ENCODE data around the gene SLFN11.

SLFN11 gene

GRCh38 chr17:35361027-35361426 lies 12.4 kb downstream of the SLFN11 start:
- H4K20me1 ChIP-seq (ENCODE audit: insufficient read depth, low read length): no peaks in the 10 kb centered on the region
- H3K79me2 ChIP-seq (ENCODE audit: insufficient read depth, low read length): no peaks in the 10 kb centered on the region
- H3K9me3 ChIP-seq (ENCODE audit: low read length): no peaks in the 10 kb centered on the region
- no peaks in the 10 kb centered on the region for H3K4me1 ChIP-seq (ENCODE audit: insufficient read depth, low read length, severe bottlenecking)
- no peak overlapping the region for H3K4me3 ChIP-seq (ENCODE audit: low read depth, low read length, poor library complexity, severe bottlenecking)
- H3F3A ChIP-seq (ENCODE audit: insufficient read depth, low read length): no peaks in the 10 kb centered on the region
- H3K9ac ChIP-seq (ENCODE audit: low read length): no peak overlapping the region
- H3K27ac ChIP-seq (ENCODE audit: low read depth, low read length, poor library complexity, severe bottlenecking): no peak overlapping the region
- no peak overlapping the region for H2AFZ ChIP-seq (ENCODE audit: low read length)
- TF ChIP-seq, protein P1, sequence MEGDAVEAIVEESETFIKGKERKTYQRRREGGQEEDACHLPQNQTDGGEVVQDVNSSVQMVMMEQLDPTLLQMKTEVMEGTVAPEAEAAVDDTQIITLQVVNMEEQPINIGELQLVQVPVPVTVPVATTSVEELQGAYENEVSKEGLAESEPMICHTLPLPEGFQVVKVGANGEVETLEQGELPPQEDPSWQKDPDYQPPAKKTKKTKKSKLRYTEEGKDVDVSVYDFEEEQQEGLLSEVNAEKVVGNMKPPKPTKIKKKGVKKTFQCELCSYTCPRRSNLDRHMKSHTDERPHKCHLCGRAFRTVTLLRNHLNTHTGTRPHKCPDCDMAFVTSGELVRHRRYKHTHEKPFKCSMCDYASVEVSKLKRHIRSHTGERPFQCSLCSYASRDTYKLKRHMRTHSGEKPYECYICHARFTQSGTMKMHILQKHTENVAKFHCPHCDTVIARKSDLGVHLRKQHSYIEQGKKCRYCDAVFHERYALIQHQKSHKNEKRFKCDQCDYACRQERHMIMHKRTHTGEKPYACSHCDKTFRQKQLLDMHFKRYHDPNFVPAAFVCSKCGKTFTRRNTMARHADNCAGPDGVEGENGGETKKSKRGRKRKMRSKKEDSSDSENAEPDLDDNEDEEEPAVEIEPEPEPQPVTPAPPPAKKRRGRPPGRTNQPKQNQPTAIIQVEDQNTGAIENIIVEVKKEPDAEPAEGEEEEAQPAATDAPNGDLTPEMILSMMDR (IDR thresholded peaks at IDR 0.05; ENCODE audit: low read length): no peak
- TF ChIP-seq EZH2 (IDR thresholded peaks at IDR 0.05; ENCODE audit: borderline replicate concordance, low read length): no peak
- no peak overlapping the region for H3K4me2 ChIP-seq (ENCODE audit: low read length)
- no peaks in the 10 kb centered on the region for H3K36me3 ChIP-seq (ENCODE audit: insufficient read depth, low read length)
- no peaks in the 10 kb centered on the region for H3K27me3 ChIP-seq (ENCODE audit: insufficient read depth, low read length)
- no peaks in the 10 kb centered on the region for H3K9me2 ChIP-seq (ENCODE audit: low read depth, low read length)

GRCh38 chr17:35359398-35359797 lies 14.0 kb downstream of the SLFN11 start:
- H3K79me2 ChIP-seq (ENCODE audit: insufficient read depth, low read length): no peaks in the 10 kb centered on the region
- no peak overlapping the region for H3K4me3 ChIP-seq (ENCODE audit: low read depth, low read length, poor library complexity, severe bottlenecking)

DNA sequence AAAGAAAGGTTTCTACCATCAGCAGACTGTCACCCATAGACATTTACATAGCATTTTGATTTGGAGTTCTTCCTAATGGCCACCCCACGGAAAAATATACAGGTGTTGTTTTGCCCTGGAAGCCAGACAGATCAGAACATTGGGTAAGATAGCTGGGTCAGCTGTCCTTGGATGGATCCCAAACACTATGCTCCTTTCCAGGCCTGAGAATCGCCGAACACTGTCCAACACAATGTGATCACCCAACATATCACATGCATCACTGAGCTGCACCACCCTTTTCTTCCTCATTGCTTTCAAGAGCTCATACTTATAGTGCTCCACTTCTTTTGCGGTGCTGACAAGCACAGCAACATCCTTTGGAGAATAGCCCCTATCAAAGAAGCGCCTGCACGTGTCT lies 21.1 kb downstream of the SLFN11 start:
- no peaks in the 10 kb centered on the region for H3K36me3 ChIP-seq (ENCODE audit: insufficient read depth, low read length)

More at GRCh38 chr17:35359398-35359797, 14.0 kb downstream of the SLFN11 start:
- no peaks in the 10 kb centered on the region for H3K27me3 ChIP-seq (ENCODE audit: insufficient read depth, low read length)
- no peaks in the 10 kb centered on the region for H4K20me1 ChIP-seq (ENCODE audit: insufficient read depth, low read length)
- H3K9me3 ChIP-seq (ENCODE audit: low read length): no peaks in the 10 kb centered on the region
- H3K9ac ChIP-seq (ENCODE audit: low read length): no peak overlapping the region
- H3K4me1 ChIP-seq (ENCODE audit: insufficient read depth, low read length, severe bottlenecking): no peaks in the 10 kb centered on the region
- no peak overlapping the region for H2AFZ ChIP-seq (ENCODE audit: low read length)
- H3K27ac ChIP-seq (ENCODE audit: low read depth, low read length, poor library complexity, severe bottlenecking): no peak overlapping the region
- no peak overlapping the region for H3K4me2 ChIP-seq (ENCODE audit: low read length)
- H3F3A ChIP-seq (ENCODE audit: insufficient read depth, low read length): no peaks in the 10 kb centered on the region
- H3K9me2 ChIP-seq (ENCODE audit: low read depth, low read length): no peaks in the 10 kb centered on the region
- TF ChIP-seq, protein P1 (IDR thresholded peaks at IDR 0.05; ENCODE audit: low read length): no peak
- no peak for TF ChIP-seq EZH2 (IDR thresholded peaks at IDR 0.05; ENCODE audit: borderline replicate concordance, low read length)
- H3K36me3 ChIP-seq (ENCODE audit: insufficient read depth, low read length): no peaks in the 10 kb centered on the region

More for the DNA sequence above, 21.1 kb downstream of the SLFN11 start:
- Histone ChIP-seq H3K27ac (ENCODE audit: low read depth, low read length, poor library complexity, severe bottlenecking) (no peak overlapping the region), H4K20me1 (ENCODE audit: insufficient read depth, low read length) (no peaks in the 10 kb centered on the region), H3K9me3 (ENCODE audit: low read length) (no peaks in the 10 kb centered on the region), H3F3A (ENCODE audit: insufficient read depth, low read length) (no peaks in the 10 kb centered on the region), H3K4me2 (ENCODE audit: low read length) (no peak overlapping the region), H3K9ac (ENCODE audit: low read length) (no peak overlapping the region), H3K4me1 (ENCODE audit: insufficient read depth, low read length, severe bottlenecking) (no peaks in the 10 kb centered on the region), H3K9me2 (ENCODE audit: low read depth, low read length) (no peaks in the 10 kb centered on the region), H3K4me3 (ENCODE audit: low read depth, low read length, poor library complexity, severe bottlenecking) (no peak overlapping the region), H2AFZ (ENCODE audit: low read length) (no peak overlapping the region), H3K27me3 (ENCODE audit: insufficient read depth, low read length) (no peaks in the 10 kb centered on the region), H3K79me2 (ENCODE audit: insufficient read depth, low read length) (no peaks in the 10 kb centered on the region)
- TF ChIP-seq, protein P1 (IDR thresholded peaks at IDR 0.05; ENCODE audit: low read length): no peak
- TF ChIP-seq EZH2 (IDR thresholded peaks at IDR 0.05; ENCODE audit: borderline replicate concordance, low read length): no peak
